H1 (cell line): ENCODE measurements around the gene SMCP. TPM values are rescaled to one million over a fixed set of nuclear protein-coding genes. Genes with fewer than 3 reads are reported as not detected.

Source experiments
- CTCF ChIA-PET: fragments of 300-600 bp; sonication (Branson Sonifier 250); formaldehyde crosslinking; loops from one replicate; lab custom pipeline; 2021; ENCODE audit not compliant: partially characterized antibody; lab: Charles Lee
- POLR2A ChIA-PET: fragments of 300-600 bp; sonication (Branson Sonifier 250); formaldehyde crosslinking; loops from one replicate; lab custom pipeline; 2021; ENCODE audit warnings: inconsistent platforms; ENCODE audit not compliant: partially characterized antibody; lab: Charles Lee
- DNase-seq, 2 experiments: peaks; one replicate each; pipeline versions ENCODE4 v3.0.0 to v3.0.0-alpha.2; 2010 to 2022; ENCODE audit warnings: low spot score in 2 of 2, low read depth in 1 of 2, mixed read lengths in 1 of 2
- FAIRE-seq: peaks from 2 replicates; lab custom pipeline; 2011; peaks lifted over from hg19 to GRCh38; lab: Jason Lieb, UNC
- H2AFZ ChIP-seq: 2 replicates; pipeline ENCODE4 v1.8.1; 2012; ENCODE audit warnings: low read length, inconsistent platforms
- H2AK5ac ChIP-seq: 2 replicates; pipeline ENCODE4 v1.6.1; 2013; ENCODE audit warnings: low read depth, low read length
- H2BK120ac ChIP-seq: replicated peaks from 2 replicates; pipeline ENCODE3; 2013; ENCODE audit warnings: low read depth, low read length, inconsistent platforms
- H2BK12ac ChIP-seq: 2 replicates; pipeline ENCODE4 v1.6.1; 2013; ENCODE audit warnings: low read depth, low read length
- H2BK15ac ChIP-seq: 2 replicates; pipeline ENCODE4 v1.6.1; 2013; ENCODE audit warnings: low read length
- H2BK20ac ChIP-seq: 2 replicates; pipeline ENCODE4 v1.6.1; 2013; ENCODE audit warnings: low read length
- H2BK5ac ChIP-seq: 2 replicates; pipeline ENCODE4 v1.6.1; 2013; ENCODE audit warnings: low read depth, low read length
- H3K14ac ChIP-seq: 2 replicates; pipeline ENCODE4 v1.6.1; 2013; ENCODE audit warnings: inconsistent platforms; ENCODE audit not compliant: insufficient read length
- H3K18ac ChIP-seq: 2 replicates; pipeline ENCODE4 v1.6.1; 2013; ENCODE audit warnings: low read length; ENCODE audit errors: extremely low read depth
- H3K23ac ChIP-seq: 2 replicates; pipeline ENCODE4 v1.6.1; 2013; ENCODE audit warnings: inconsistent platforms; ENCODE audit not compliant: insufficient read length
- H3K23me2 ChIP-seq: 2 replicates; pipeline ENCODE4 v1.6.1; 2013; ENCODE audit warnings: low read depth, low read length
- H3K27ac ChIP-seq: 2 replicates; pipeline ENCODE4 v1.6.1; 2011; ENCODE audit warnings: low read depth, low read length, inconsistent platforms
- H3K27me3 ChIP-seq, 4 experiments: replicated peaks in 1 of 4; 1 replicate in 1 of 4; 2 replicates in 3 of 4; pipeline versions ENCODE4 v1.6.1 to v1.8.1; 2011 to 2013; ENCODE audit warnings: low read length in 3 of 4, mild to moderate bottlenecking in 3 of 4, inconsistent platforms in 2 of 4, mixed read lengths in 2 of 4, moderate library complexity in 1 of 4; ENCODE audit not compliant: control insufficient read depth in 3 of 4, insufficient read depth in 3 of 4; ENCODE audit errors: extremely low read depth in 1 of 4
- H3K36me3 ChIP-seq, 4 experiments: 2 replicates each; pipeline versions ENCODE4 v1.6.1 to v1.8.1; 2011 to 2013; ENCODE audit warnings: mild to moderate bottlenecking in 4 of 4, low read length in 3 of 4, moderate library complexity in 2 of 4, control low read depth in 1 of 4, inconsistent platforms in 1 of 4; ENCODE audit not compliant: insufficient read depth in 4 of 4, control insufficient read depth in 2 of 4
- H3K4ac ChIP-seq: replicated peaks from 2 replicates; pipeline ENCODE3; 2013; ENCODE audit warnings: low read length, low read depth, mixed read lengths, inconsistent platforms; ENCODE audit not compliant: insufficient read length
- H3K4me1 ChIP-seq, 4 experiments: replicated peaks in 1 of 4; 1 replicate in 1 of 4; 2 replicates in 3 of 4; pipeline versions ENCODE4 v1.6.1 to v1.8.1; 2011 to 2013; ENCODE audit warnings: low read length in 3 of 4, inconsistent platforms in 2 of 4, mixed read lengths in 1 of 4; ENCODE audit not compliant: insufficient read depth in 4 of 4, control insufficient read depth in 3 of 4
- H3K4me2 ChIP-seq, 2 experiments: 2 replicates each; pipeline versions ENCODE4 v1.6.1 to v1.8.1; 2011 to 2013; ENCODE audit warnings: low read depth in 2 of 2, low read length in 2 of 2, control low read depth in 1 of 2, inconsistent platforms in 1 of 2, mild to moderate bottlenecking in 1 of 2; ENCODE audit not compliant: insufficient read depth in 1 of 2
- H3K4me3 ChIP-seq, 4 experiments: fragments of 200-600, 300-600 bp in 1 of 4; sonication (generic), shearing (Covaris generic), sonication (Bioruptor Twin) in 1 of 4; 2 replicates each; pipeline versions ENCODE4 v1.5.1 to v1.8.1; 2011 to 2016; ENCODE audit warnings: low read length in 4 of 4, low read depth in 3 of 4, control low read depth in 2 of 4, inconsistent platforms in 2 of 4, mild to moderate bottlenecking in 2 of 4, mixed read lengths in 1 of 4, moderate library complexity in 1 of 4; ENCODE audit not compliant: insufficient read depth in 2 of 4; ENCODE audit errors: extremely low read depth in 1 of 4
- H3K56ac ChIP-seq: replicated peaks from 2 replicates; pipeline ENCODE3; 2013; ENCODE audit warnings: low read depth, mild to moderate bottlenecking, mixed read lengths, low read length, inconsistent platforms; ENCODE audit not compliant: insufficient read length
- H3K79me1 ChIP-seq: 2 replicates; pipeline ENCODE4 v1.6.1; 2013; ENCODE audit warnings: low read depth, low read length, control low read depth
- H3K79me2 ChIP-seq, 2 experiments: 2 replicates each; pipeline versions ENCODE4 v1.6.1 to v1.8.1; 2012 to 2013; ENCODE audit warnings: low read length in 2 of 2, mild to moderate bottlenecking in 2 of 2, inconsistent platforms in 1 of 2; ENCODE audit not compliant: insufficient read depth in 2 of 2, control insufficient read depth in 1 of 2
- H3K9ac ChIP-seq, 4 experiments: replicated peaks in 1 of 4; 1 replicate in 1 of 4; 2 replicates in 3 of 4; pipeline versions ENCODE4 v1.6.1 to v1.8.1; 2011 to 2013; ENCODE audit warnings: low read depth in 3 of 4, low read length in 3 of 4, control low read depth in 2 of 4, mild to moderate bottlenecking in 2 of 4, moderate library complexity in 2 of 4, inconsistent platforms in 1 of 4; ENCODE audit errors: extremely low read depth in 1 of 4
- H3K9me3 ChIP-seq, 2 experiments: 2 replicates each; pipeline versions ENCODE4 v1.6.1 to v1.8.1; 2012 to 2013; ENCODE audit warnings: mild to moderate bottlenecking in 2 of 2, moderate library complexity in 2 of 2, control low read depth in 1 of 2, inconsistent platforms in 1 of 2, low read depth in 1 of 2, low read length in 1 of 2, mixed read lengths in 1 of 2; ENCODE audit not compliant: insufficient read depth in 2 of 2
- H4K20me1 ChIP-seq, 2 experiments: replicated peaks in 1 of 2; 2 replicates each; pipeline versions ENCODE3 to v1.8.1; 2011 to 2013; ENCODE audit warnings: inconsistent platforms in 2 of 2, low read length in 2 of 2, mild to moderate bottlenecking in 1 of 2; ENCODE audit not compliant: insufficient read depth in 2 of 2, control insufficient read depth in 1 of 2
- H4K5ac ChIP-seq: 2 replicates; pipeline ENCODE4 v1.6.1; 2013; ENCODE audit warnings: low read length, low read depth, mixed read lengths, inconsistent platforms; ENCODE audit not compliant: insufficient read length
- H4K8ac ChIP-seq: 2 replicates; pipeline ENCODE4 v1.8.0; 2013; ENCODE audit warnings: mild to moderate bottlenecking, moderate library complexity, low read length, inconsistent platforms; ENCODE audit not compliant: insufficient read depth; ENCODE audit errors: extremely low read depth
- H4K91ac ChIP-seq: replicated peaks from 2 replicates; pipeline ENCODE3; 2013; ENCODE audit warnings: low read length, mixed read lengths, inconsistent platforms; ENCODE audit not compliant: insufficient read length
- RAD21 ChIP-seq, 2 experiments: IDR thresholded peaks in 1 of 2; conservative IDR thresholded peaks in 1 of 2; 2 replicates each; pipeline ENCODE4 v1.6.1; 2011; ENCODE audit warnings: low read depth in 2 of 2, low read length in 2 of 2, improper control_type of control experiment in 1 of 2, inconsistent platforms in 1 of 2, mild to moderate bottlenecking in 1 of 2, moderate library complexity in 1 of 2
- TEAD4 ChIP-seq: IDR thresholded peaks from 2 replicates; pipeline ENCODE4 v1.6.1; 2012; ENCODE audit warnings: low read depth, low read length, inconsistent platforms, mixed read lengths
- WGBS, 2 experiments: shearing (Covaris generic) in 1 of 2; methylation state at CpG; one replicate each; pipeline versions ENCODE4 v1.1.6 to v1.1.7; 2013 to 2015; ENCODE audit warnings: low lambda C conversion rate in 2 of 2, mixed read lengths in 2 of 2, inconsistent platforms in 1 of 2, low coverage in 1 of 2, missing lambda C conversion rate in 1 of 2; ENCODE audit not compliant: insufficient replicate concordance in 2 of 2, insufficient coverage in 1 of 2, insufficient read length in 1 of 2; ENCODE audit errors: extremely low coverage in 1 of 2, missing lambda C conversion rate in 1 of 2; 5-methylcytosine and 5-hydroxymethylcytosine counted together
- polyA plus RNA-seq, 7 experiments: library from polyadenylated mRNA; depleted of rRNA in 3 of 7; stranded (reverse) in 5 of 7; unstranded in 2 of 7; fragments of >200 nt in 5 of 7; fragments of 200-250 nt in 2 of 7; gene quantifications; 1 replicate in 5 of 7; 2 replicates in 1 of 7; 4 replicates in 1 of 7; pipeline versions ENCODE4 v1.2.1 to v1.2.3, GENCODE V29; 2011 to 2013; ENCODE audit warnings: missing spikeins in 2 of 7, mixed read lengths in 2 of 7
- total RNA-seq: library from RNA; stranded (reverse); fragmentation: NEBNext Ultra II Directional; extraction: Animal tissue kit (Norgen Biotek cat#: 25700); gene quantifications from 2 replicates; pipeline ENCODE4 v1.2.1, GENCODE V29; 2021
- TF ChIP-seq, protein P1 (sequence below), 3 experiments: IDR thresholded peaks; 1 replicate in 2 of 3; 2 replicates in 1 of 3; pipeline versions ENCODE4 v1.5.1 to v1.6.1; 2011; ENCODE audit warnings: low read length in 3 of 3, mild to moderate bottlenecking in 3 of 3, inconsistent platforms in 2 of 3, low read depth in 1 of 3, moderate library complexity in 1 of 3; ENCODE audit not compliant: insufficient read depth in 1 of 3; ENCODE audit errors: control extremely low read depth in 1 of 3

Gene SMCP
- total and polyA plus RNA-seq, 2 of the 8 experiments (the other 6 are each of a cell fraction or from before 2014, with no cell fraction given), result not detected

DNA sequence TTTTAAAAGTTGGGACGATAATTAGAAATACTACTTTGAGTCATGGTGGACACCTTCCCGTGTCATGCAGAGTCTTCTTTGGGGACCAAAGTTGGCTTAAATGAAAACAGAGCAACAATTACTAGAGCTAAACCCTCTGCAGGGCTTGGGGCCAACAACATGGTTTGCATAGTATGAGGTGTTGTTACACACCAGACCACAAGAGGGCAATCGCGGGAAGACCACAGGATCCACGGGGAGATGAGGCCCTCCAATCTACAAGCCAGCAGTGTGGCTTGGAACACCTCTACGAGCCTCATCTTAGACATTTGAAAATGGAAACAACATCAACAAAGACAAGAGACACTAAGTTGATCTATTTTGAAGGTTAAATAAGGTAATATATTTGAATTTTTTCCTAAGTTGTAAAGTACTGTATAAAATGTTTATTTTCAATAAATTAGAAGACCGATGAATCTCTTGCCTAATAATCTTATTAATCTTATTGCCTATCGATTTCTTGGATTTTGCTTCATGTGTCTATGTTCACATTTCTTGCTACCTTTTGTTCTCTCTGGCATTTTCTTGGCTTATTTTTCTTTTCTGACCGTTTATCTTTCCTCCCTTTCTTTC is 8.2 kb upstream of the SMCP start:
- H3K9me3 ChIP-seq, result peaks cover 7 to 11% of the 10 kb centered on the region in 2 experiments; a peak in 3 of 4 replicates
- no peak overlapping the region for H4K8ac ChIP-seq
- H3K9ac ChIP-seq, result no peak overlapping the region
- no peaks in the 10 kb centered on the region for H3K79me1 ChIP-seq
- H2AFZ ChIP-seq, result no peak overlapping the region
- TF ChIP-seq, protein P1, sequence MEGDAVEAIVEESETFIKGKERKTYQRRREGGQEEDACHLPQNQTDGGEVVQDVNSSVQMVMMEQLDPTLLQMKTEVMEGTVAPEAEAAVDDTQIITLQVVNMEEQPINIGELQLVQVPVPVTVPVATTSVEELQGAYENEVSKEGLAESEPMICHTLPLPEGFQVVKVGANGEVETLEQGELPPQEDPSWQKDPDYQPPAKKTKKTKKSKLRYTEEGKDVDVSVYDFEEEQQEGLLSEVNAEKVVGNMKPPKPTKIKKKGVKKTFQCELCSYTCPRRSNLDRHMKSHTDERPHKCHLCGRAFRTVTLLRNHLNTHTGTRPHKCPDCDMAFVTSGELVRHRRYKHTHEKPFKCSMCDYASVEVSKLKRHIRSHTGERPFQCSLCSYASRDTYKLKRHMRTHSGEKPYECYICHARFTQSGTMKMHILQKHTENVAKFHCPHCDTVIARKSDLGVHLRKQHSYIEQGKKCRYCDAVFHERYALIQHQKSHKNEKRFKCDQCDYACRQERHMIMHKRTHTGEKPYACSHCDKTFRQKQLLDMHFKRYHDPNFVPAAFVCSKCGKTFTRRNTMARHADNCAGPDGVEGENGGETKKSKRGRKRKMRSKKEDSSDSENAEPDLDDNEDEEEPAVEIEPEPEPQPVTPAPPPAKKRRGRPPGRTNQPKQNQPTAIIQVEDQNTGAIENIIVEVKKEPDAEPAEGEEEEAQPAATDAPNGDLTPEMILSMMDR (IDR thresholded peaks at IDR 0.05; ENCODE audit: control extremely low read depth in 1 of 3, insufficient read depth in 1 of 3, low read depth in 1 of 3, low read length in 3 of 3), result peak; percentile 78 to 86 (median 81)
- TF ChIP-seq RAD21 (IDR thresholded peaks at IDR 0.05 in 1 of 2, conservative IDR thresholded peaks at IDR 0.05 in 1 of 2; ENCODE audit: low read depth in 2 of 2, low read length in 2 of 2) (peak; percentile 71 to 74), TEAD4 (no peak)
- WGBS, 2 experiments, result 45% methylated on average over 9 of the region's 9 CpGs; no CpG with 5 or more reads in 1 of the 2 experiments
- no peak overlapping the region for H3K27ac ChIP-seq
- H3K14ac ChIP-seq, result no peak overlapping the region
- no peak overlapping the region for H4K91ac ChIP-seq
- H3K36me3 ChIP-seq, result no peaks in the 10 kb centered on the region
- no peak overlapping the region for H2BK120ac ChIP-seq
- H3K56ac ChIP-seq, result no peak overlapping the region
- no peak overlapping the region for H2BK12ac ChIP-seq
- H4K5ac ChIP-seq, result no peak overlapping the region
- CTCF ChIA-PET, result interaction anchor here (0.6 to 9.0 kb wide), 44 partner anchors 9 to 411 kb away, joined by 3 to 200 read pairs (median 4); partner anchors contain the start of genes LCE6A, LORICRIN, PRR9 and SMCP
- no peaks in the 10 kb centered on the region for H3K27me3 ChIP-seq
- no peak overlapping the region for H3K4me2 ChIP-seq
- H3K23ac ChIP-seq, result no peak overlapping the region
- no peaks in the 10 kb centered on the region for H4K20me1 ChIP-seq
- H3K4ac ChIP-seq, result no peak overlapping the region
- no peaks in the 10 kb centered on the region; a peak in 1 of 7 replicates for H3K4me1 ChIP-seq
- H3K4me3 ChIP-seq, result no peak overlapping the region
- no peak overlapping the region for H2BK20ac ChIP-seq
- H2BK15ac ChIP-seq, result no peak overlapping the region
- H2BK5ac ChIP-seq, result no peak overlapping the region
- no peak overlapping the region for H2AK5ac ChIP-seq
- H3K23me2 ChIP-seq, result no peaks in the 10 kb centered on the region
- no peak overlapping the region for H3K18ac ChIP-seq
- DNase-seq, result peak in 1 of 2 experiments; percentile 80
- H3K79me2 ChIP-seq, result no peaks in the 10 kb centered on the region
- POLR2A ChIA-PET, result no interaction called here
- peak; percentile 91 for FAIRE-seq
